Stimulated activated CD4-positive, alpha-beta T cell treated with anti-CD3 and anti-CD28 coated beads, Interleukin-4, amount 100 ng/mL, for 4 hours (primary cell): ENCODE results near the gene CEP55.
"Not testable (repeated sequence)": the region's sequence is repeated elsewhere in the genome, so short reads cannot be mapped to it uniquely, and the experiment has no call there.

Experiments
- DNase-seq, 2 experiments: peaks; one replicate each; pipeline ENCODE4 v3.0.0-alpha.2; 2020

The CEP55 gene

GRCh38 chr10:93496322-93497041 is at the start of gene CEP55:
TSS of gene CEP55 (plus strand) at chr10:93496612. CDS start at chr10:93500052, 3,440 bp downstream.
- peak; percentile 92 to 94 for DNase-seq

GRCh38 chr10:93447019-93447418 is 49.4 kb upstream of the CEP55 start:
- DNase-seq = no peak

- DNase-seq = no peak
Measured at GRCh38 chr10:93447970-93448369, 48.4 kb upstream of the CEP55 start.

GRCh38 chr10:93451244-93451947 is 45.0 kb upstream of the CEP55 start:
- DNase-seq = no peak

- DNase-seq = no peak
Measured at GRCh38 chr10:93452143-93452542, 44.3 kb upstream of the CEP55 start.

- DNase-seq = no peak
Measured at GRCh38 chr10:93454146-93454545, 42.3 kb upstream of the CEP55 start.

GRCh38 chr10:93454736-93455135 is 41.7 kb upstream of the CEP55 start:
- DNase-seq = no peak

- DNase-seq = no peak
Measured at GRCh38 chr10:93456480-93456879, 39.9 kb upstream of the CEP55 start.

- no peak for DNase-seq
Measured at GRCh38 chr10:93457511-93457910, 38.9 kb upstream of the CEP55 start.

- DNase-seq = no peak
Measured at GRCh38 chr10:93458821-93459257, 37.6 kb upstream of the CEP55 start.

GRCh38 chr10:93459466-93459865 is 36.9 kb upstream of the CEP55 start:
- DNase-seq = no peak

GRCh38 chr10:93461109-93461806 is 35.2 kb upstream of the CEP55 start:
- no peak for DNase-seq

GRCh38 chr10:93461807-93462178 is 34.6 kb upstream of the CEP55 start:
- no peak for DNase-seq

GRCh38 chr10:93462371-93462770 is 34.0 kb upstream of the CEP55 start:
- DNase-seq = no peak

- no peak for DNase-seq
Measured at GRCh38 chr10:93462881-93463280, 33.5 kb upstream of the CEP55 start.

GRCh38 chr10:93463723-93464476 is 32.5 kb upstream of the CEP55 start:
- no peak for DNase-seq

GRCh38 chr10:93464776-93465388 is 31.5 kb upstream of the CEP55 start:
- no peak for DNase-seq

- DNase-seq = no peak
Measured at GRCh38 chr10:93465806-93466675, 30.4 kb upstream of the CEP55 start.

GRCh38 chr10:93467635-93468034 is 28.8 kb upstream of the CEP55 start:
- not testable (repeated sequence) for DNase-seq

GRCh38 chr10:93468461-93469213 is 27.8 kb upstream of the CEP55 start:
- no peak for DNase-seq

- DNase-seq = no peak
Measured at GRCh38 chr10:93469454-93469853, 27.0 kb upstream of the CEP55 start.
